Left renal cortex interstitium (tissue), 4 donors: ENCODE measurements around the gene INA. TPM values are rescaled to one million over a fixed set of nuclear protein-coding genes. Genes with fewer than 3 reads are reported as not detected.
A peak's percentile ranks its signal among the peaks of the same experiment; 100 is the strongest.

Experiments
- DNase-seq, 4 donors: peaks; one replicate each; pipeline ENCODE4 v3.0.0-alpha.2; 2013; ENCODE audit warnings: low read depth in 4 of 4, low spot score in 2 of 4, missing footprints in 1 of 4
- polyA plus RNA-seq, 4 donors: library from polyadenylated mRNA; unstranded; fragments of 120-200 nt; gene quantifications; one replicate each; pipeline ENCODE4 v1.2.1, GENCODE V29; 2013; ENCODE audit not compliant: insufficient read length in 4 of 4

INA gene
- polyA plus RNA-seq, 4 donors, result 0.62 to 1.4 (median 0.66) TPM

DNA sequence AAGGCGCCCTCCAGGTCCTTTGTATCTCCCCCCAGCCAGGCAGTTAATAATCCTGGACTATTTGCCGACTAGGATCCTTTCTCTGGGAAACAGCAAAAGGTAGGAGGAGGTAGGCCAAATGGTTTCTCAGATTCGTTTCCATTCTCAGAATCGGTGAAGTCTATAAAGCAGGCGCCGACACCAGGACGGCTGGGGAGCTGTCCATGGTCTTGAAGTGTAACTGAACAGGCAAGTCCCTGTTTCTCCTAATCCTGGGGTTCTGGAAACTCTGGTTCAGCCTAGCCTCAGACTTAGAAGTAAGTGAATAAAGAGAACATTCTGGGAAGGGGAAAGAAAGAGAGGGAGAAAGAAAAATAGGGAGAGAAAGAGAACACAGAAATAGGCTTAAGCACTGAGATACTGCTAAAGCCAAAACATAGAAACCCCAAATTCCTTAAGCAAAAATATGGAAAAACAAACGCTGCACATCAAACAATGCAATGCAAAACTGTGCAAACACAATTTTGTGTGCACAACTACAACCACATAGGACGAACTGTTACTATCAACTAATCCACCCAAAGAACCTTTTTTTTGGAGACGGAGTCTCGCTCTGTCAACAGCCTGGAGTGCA is 11.1 kb upstream of the INA start:
- peak in 2 of 4 donors; percentile 65 to 83 for DNase-seq

DNA sequence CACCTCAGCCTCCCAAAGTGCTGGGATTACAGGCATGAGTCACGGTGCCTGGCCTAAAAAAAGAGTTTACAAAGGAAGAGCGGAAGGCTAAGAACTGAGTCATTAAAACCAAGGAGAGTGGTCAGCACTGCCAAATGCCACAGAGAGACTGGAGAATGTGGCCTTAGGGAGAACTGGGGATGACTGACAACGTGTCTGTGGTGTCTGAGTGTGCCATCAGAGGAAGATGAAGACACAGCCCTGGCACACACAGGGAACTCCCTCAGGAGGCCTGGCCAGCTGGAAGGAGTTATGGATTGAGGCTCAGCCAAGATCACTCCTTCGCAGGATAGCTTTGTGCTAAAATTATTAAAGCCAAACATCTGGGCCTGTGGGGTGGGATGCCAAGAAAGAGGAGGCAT is 3.9 kb upstream of the INA start:
- no peak for DNase-seq

DNA sequence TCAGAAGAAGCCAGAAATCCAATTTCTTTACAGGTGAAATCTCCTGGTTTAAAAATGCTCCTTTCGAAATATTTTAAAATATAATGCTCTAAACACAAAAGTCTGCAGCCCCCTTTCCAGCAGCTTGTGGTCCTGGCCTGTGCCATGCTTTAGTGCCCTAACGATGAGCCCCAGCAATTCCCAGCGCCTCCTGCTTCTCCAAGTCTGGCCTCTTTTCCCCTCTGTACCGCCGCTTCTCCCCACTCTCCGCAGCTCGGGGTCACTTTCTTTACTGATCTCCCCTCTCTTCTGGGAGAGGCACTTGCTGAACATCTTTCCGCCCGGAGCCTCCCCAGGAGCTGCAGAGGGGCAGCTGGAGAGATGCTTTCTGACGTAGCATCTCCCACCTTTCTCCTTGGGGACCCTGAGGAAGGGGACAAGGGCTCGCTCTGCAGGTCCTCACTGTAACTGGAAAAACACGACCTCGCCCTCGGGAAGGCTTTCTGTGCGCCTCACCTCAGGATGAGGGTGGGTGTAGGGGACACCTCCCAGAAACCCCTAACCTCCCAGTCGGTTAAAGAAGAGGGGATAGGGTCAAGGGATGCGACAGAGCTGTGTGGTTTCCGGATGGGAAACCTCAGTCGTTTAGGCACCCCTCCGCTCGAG is 565 bp upstream of the INA start:
- no peak for DNase-seq

DNA sequence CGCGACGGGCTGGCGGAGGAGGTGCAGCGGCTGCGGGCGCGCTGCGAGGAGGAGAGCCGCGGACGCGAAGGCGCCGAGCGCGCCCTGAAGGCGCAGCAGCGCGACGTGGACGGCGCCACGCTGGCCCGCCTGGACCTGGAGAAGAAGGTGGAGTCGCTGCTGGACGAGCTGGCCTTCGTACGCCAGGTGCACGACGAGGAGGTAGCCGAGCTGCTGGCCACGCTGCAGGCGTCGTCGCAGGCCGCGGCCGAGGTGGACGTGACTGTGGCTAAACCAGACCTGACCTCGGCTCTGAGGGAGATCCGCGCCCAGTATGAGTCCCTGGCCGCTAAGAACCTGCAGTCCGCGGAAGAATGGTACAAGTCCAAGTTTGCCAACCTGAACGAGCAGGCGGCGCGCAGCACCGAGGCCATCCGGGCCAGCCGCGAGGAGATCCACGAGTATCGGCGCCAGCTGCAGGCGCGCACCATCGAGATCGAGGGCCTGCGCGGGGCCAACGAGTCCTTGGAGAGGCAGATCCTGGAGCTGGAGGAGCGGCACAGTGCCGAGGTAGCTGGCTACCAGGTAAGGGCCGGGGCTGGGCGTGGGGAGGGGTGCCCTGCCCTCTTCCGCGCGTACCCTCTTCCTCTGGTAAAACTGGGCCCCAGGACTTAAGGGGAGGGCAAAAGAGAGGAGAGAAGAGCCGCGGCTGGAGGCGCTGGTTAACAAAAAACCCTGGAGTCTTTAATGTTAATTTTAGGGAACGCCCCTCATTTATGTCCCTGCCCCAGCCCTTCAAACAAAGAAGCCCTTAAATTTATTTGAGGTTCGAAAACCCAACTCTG is 987 bp downstream of the INA start:
- no peak for DNase-seq

DNA sequence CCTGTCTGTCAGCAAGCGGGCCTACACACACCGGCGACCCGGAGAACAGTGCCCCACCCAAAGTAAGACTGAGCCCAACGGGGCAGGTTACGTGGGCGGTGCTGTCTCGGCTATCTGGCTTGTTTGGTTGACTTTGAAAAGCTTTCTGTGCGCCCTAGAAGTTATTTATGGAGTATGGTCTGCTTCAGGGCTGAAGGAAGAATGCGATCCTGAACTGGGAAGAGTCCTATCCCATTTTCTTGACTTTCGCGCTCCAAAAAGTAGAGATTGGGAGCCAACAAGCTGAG is 1.5 kb downstream of the INA start:
- no peak for DNase-seq

DNA sequence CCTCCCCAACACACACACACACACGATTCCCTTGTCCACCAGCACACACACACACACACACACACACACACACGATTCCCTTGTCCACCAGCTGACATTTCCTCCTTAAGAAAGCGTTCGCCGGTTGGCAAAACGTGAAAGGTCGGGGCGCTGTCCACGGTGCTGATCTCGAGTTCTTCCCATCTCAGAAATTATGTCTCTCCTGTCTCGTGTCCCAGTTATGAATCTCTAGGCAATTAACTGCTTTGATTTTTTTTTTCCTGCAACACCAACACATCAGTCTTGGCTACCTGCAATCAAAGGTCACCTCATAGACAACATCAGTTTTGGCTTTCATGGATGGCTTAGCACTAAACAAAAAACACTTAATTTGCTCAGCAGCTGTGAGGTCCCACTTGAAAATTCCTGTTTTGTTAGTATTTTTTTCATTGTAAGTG is 1.9 kb downstream of the INA start:
- DNase-seq, result peak in 2 of 4 donors; percentile 45 to 57

DNA sequence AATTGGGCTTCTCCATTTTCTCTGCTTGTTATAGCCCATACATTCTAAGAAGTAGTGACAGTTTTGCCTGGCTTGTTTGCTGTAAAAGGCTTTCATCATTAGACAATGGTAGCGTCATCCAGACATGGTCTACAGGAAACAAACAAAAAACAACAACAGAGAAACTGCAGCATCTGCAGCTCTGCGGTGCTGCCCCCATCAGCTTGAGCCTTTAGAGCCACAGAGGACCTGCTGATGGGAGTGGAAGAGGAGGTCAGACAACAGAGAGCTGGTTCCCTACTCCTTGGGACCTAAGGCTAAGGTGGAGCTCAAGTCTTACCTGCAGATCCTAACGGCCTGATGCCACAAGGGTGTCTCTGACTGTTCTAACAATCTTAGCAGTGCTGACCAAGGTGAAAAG is 3.1 kb downstream of the INA start:
- no peak for DNase-seq

DNA sequence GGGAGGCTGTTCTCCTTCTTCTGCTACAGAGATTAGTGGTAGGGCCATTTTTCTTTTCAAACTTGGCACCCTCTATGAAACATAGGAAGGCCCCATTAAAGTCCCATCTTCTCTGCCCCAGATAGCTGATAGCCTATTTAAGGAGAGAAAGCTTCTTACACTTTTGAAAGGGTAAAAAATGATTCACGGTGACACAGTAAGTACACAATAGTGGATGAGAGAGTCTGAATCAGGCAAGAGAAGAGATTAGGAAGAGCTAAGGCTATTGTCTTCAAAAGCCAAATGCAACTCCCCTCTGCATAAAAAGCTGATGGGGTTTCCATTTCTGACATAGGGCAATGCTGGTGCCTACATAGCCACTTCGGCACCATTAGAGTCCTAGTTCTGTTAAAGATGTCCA is 3.6 kb downstream of the INA start:
- DNase-seq, result no peak

DNA sequence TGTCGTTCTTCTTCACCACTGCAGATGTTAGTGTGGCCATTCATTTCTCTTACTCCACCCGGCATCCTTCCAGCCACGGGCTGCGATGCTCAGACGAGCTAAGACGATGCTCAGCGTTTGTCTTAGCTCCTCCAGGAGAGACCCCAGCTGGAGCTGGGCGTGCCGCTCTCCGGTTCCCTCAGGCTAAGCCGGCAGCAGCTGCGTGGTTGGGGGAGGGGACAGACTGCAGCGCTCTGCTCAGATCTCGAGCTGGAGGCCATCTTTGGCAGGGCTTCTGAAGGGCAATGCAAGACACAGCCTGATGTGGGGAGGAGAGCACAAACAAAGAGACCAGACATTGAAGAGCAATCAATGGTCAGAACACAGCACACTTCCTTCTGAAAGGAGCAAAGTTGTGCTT is 4.8 kb downstream of the INA start:
- DNase-seq, result no peak

DNA sequence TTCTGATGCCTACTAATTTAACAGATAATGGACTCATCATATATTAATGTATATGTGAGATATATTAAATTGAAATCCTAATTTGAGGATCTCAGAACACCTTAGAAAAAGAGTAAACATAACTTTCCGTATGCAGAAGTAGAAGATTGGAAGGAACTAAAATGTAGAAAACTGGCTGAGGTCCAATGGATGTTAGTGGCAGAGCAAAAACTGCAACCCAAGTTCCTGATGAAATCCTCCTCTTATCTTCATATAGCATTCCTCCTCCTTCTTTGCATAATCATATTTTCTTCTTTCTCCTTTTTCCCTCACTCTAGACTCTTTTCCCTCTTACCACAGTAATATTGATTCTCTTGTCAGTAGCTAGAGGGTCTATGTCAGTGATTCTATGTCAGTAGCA is 6.0 kb downstream of the INA start:
- no peak for DNase-seq

DNA sequence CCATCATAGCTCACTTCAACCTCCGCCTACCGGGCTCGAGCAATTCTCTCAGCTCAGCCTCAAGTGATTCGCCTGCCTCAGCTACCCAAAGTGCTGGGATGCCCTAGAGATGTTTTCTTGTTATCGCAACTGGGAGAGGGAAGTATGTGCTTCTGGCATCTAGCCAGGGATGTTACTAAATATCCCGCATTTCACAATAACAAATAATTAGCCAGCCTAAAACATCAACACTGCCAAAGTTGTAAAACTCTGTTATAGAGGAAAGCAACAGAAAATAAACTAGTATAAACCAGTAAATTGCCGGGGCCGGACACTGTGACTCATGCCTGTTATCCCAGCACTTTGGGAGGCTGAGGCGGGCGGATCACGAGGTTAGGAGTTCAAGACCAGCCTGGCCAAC is 7.2 kb downstream of the INA start:
- DNase-seq, result no peak

DNA sequence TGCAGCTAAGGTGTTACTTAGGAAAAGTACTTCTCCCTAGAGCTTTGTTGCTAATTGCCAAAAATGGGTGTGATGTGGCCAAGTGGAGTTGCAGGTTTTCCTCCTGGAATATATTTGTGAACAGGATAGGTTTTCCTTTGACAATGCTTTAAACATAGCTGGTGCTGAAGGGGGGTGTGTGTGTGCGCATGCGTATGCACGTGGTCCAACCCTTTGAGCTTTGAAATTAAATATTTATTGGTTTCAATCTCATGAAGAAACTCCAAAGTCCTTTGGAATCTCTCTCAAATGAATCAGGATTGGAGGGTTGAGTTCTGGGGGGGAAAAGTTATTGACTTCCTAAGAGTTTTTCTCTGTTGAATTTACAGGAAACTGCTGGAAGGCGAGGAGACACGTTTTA is 11.1 kb downstream of the INA start:
- DNase-seq, result no peak

DNA sequence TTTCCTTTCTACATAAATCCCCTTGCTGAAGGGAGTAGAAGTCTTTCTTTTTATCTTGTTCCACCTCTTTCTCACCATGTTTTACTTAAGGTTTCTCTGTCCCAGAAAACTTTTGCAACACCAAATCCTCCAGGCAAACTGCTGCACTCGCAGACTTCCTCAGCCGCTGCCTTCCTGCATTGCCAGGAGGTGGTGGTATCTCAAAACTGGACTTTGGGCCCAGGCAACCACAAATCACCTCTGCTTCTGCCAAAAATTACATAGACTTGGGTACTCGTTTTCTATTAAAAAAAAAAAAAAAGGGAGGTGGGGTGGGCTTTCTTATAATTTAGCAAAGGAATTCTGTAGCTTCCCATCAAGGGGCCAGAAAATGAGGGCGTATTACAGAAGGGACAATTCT is 14.7 kb downstream of the INA start:
- no peak for DNase-seq

DNA sequence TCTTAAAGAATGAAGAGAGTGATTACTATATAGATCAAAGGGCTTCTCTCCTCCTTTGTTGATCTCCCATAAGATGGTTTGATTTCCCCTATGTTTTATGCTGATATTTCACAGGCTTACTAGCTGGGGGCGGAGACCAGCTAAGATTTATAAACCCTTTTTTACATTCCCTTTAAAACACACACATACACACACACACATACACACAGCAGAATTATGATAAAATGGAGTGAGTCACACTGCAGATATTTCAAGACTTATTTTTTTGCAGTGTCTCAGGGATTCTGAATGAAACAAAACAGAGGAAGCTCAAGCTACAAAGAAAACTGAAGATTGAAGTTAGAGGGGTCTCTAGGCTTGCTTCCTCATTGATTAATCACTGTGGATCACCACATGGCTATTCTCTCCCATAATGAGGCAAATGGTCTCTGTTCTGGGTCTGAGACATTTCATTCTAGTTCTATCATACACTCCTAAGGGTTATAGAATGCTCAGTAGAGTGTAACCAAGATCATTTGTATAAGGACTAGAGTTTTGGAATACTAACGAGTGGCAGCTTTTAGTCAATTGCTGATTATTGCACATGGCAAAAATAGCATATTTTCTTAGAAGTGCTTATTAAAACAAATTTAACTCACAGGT is 18.6 kb downstream of the INA start:
- no peak for DNase-seq

DNA sequence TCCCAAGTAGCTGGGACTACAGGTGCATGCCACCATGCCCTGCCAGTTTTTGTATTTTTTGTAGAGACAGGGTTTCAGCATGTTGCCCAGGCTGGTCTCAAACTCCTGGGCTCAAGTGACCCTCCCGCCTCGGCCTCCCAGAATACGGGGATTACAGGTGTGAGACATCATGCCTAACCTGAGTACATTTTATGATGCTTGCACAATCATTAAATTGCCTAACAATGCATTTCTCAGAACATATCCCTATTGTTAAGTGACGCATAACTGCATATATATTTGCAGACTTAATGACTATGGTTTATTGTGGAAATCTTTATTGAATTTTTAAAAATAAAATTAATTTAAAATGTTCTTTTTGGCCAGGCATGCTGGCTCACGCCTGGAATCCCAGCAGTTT is 30.7 kb downstream of the INA start:
- no peak for DNase-seq

DNA sequence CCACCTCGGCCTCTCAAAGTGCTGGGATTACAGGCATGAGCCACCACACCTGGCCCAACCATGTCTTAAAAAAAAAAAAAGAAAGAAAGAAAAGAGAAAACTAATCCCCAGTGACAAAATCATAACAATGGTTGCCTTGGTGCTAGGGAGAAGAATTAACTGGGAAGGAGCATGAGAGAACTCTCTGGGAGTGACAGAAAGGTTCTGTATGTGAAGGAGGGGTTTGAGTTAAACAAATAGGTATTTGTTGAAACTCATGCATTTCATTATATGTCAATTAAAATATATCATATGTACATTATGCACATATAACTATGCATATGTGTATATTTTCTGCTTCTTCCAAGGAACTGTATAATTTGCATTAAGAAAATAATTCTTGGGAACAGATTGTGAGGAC is 33.3 kb downstream of the INA start:
- DNase-seq, result no peak

DNA sequence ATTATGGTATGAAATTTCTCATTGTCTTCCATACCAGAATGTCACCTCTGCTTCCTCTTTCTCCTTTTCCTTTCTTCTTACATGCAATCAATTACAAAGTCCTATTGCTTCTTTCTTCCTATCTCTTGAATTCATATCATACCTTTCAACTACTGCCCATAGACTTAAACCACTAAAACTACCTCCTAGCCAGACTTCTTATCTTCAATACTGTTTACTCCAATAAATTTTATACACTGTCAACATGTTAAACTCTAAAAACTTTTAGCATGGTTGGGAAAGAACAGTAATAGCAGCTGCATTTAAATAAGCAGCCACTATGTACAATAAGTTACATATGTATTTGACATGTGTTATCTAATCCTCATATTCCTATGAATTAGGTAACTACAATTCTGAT is 39.1 kb downstream of the INA start:
- no peak for DNase-seq

DNA sequence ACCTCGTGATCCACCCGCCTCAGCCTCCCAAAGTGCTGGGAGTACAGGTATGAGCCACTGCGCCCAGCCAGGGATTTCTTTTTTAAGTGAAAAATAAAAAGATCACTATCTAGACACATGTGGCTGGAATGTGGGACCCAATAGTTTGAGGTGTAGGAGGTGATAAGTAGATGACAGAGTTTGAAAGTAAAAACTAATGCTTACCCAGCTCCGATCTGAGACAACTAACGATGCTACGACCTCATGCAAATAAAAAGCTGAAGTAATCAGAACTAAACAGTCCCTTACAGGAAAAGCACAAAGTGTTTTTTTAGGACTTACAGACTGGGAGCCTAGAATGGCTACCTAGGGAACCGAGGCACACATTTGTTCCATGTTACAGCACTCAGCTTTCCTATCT is 51.0 kb downstream of the INA start:
- DNase-seq, result no peak

DNA sequence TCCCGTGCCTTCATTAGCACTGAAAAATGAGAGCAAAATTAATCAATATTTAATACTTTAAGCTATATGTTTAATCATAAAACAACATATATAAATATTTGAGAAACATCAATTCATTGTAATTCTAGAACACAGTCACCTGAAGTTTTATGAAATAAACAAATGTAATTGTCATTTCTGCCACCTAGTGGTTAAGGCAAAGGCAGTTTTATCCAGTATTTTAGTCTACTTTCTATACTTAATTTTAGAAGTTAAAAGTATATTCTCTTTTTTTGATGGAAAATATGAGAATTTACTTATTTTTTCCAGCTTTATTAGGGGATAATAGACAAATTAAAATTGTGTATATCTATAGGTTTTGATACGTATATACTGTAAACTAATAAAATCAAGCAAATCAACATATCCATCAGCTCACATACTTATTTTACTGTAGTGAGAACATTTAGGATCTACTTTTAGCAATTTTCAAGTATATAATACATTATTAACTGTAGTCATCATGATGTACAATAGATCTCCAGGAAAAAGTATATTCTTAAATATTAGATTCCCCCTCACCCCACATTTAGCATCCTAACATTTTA is 57.1 kb downstream of the INA start:
- no peak for DNase-seq

DNA sequence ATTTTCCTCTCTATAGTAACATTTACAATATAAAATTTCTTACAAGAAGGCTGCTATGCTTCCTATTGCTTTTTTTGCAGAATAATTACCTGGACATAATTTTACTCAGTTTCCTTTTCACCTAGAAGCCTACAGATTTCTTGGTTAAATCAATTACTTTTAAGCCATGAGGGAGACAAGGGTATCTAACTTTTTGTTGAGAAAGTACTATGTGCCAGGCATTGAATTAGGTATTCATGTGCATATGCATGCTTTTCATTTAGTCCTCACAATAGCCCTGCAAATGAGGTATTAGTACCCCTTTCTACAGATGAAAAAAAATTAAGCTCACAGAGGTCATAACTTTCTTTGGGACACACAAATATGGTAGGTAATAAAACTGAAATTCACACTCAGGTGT is 57.6 kb downstream of the INA start:
- no peak for DNase-seq

DNA sequence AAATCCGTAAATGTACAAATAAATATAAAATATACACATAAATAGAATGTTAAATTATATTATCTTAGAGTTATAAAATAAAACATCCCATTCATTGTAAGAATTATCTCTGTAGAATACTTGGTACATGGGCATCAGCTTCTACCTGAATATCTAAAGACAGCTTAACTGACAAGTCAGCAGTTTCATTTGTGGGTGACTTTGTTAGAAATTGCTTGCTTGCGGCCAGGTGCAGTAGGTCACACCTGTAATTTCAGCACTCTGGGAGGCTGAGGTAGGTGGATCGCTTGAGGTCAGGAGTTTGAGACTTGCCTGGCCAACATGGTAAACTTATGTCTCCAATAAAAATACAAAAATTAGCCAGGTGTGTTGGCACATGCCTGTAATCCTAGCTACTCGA is 59.4 kb downstream of the INA start:
- no peak for DNase-seq
